Endothelial cell of umbilical vein (primary cell): ENCODE measurements around the gene PIK3R6.

Experiments
- CTCF ChIP-seq, 2 donors: IDR thresholded peaks; 1 replicate in 1 of 2; 2 replicates in 1 of 2; pipeline ENCODE4 v1.5.1; 2011; ENCODE audit warnings: low read length in 2 of 2, mild to moderate bottlenecking in 2 of 2, moderate library complexity in 2 of 2, control low read depth in 1 of 2, inconsistent platforms in 1 of 2, low read depth in 1 of 2; ENCODE audit not compliant: insufficient read depth in 1 of 2; ENCODE audit errors: extremely low read depth in 1 of 2
- EZH2 ChIP-seq: IDR thresholded peaks from 2 replicates; pipeline ENCODE4 v1.6.1; 2012; ENCODE audit warnings: borderline replicate concordance, low read depth, mild to moderate bottlenecking, moderate library complexity, low read length, inconsistent platforms; ENCODE audit not compliant: severe bottlenecking
- JUN ChIP-seq: IDR thresholded peaks from 2 replicates; pipeline ENCODE4 v1.6.1; 2011; ENCODE audit warnings: borderline replicate concordance, low read depth; ENCODE audit not compliant: insufficient read length, insufficient read depth
- MAX ChIP-seq: IDR thresholded peaks from 2 replicates; pipeline ENCODE4 v1.6.1; 2011; ENCODE audit not compliant: insufficient read depth, insufficient read length
- POLR2A ChIP-seq: IDR thresholded peaks from 2 replicates; pipeline ENCODE4 v1.6.1; 2012; ENCODE audit warnings: low read depth, mild to moderate bottlenecking, control low read depth, low read length
- POLR2AphosphoS5 ChIP-seq: IDR thresholded peaks from 2 replicates; pipeline ENCODE4 v1.6.1; 2012; ENCODE audit warnings: low read depth, mild to moderate bottlenecking, control low read depth, low read length, moderate library complexity; ENCODE audit not compliant: insufficient read depth

GRCh38 chr17:8893059-8893458 is 25.6 kb upstream of the PIK3R6 start:
- TF ChIP-seq MAX, result no peak
- TF ChIP-seq POLR2AphosphoS5, result no peak
- TF ChIP-seq CTCF (IDR thresholded peaks at IDR 0.05; ENCODE audit: extremely low read depth in 1 of 2, insufficient read depth in 1 of 2, low read depth in 1 of 2, low read length in 2 of 2), result no peak
- no peak for TF ChIP-seq POLR2A
- TF ChIP-seq JUN, result no peak
- no peak for TF ChIP-seq EZH2
